GM12878 (cell line): Measurements from ENCODE around the gene NIBAN1. TPM values are rescaled to one million over a fixed set of nuclear protein-coding genes. Genes with fewer than 3 reads are reported as not detected.
A peak's percentile ranks its signal among the peaks of the same experiment; 100 is the strongest.

Experiments used
- ATF7 ChIP-seq: fragments of 450-650 bp; IDR thresholded peaks from 2 replicates; pipeline ENCODE4 v1.6.1; 2016; ENCODE audit warnings: low read depth, mild to moderate bottlenecking
- CBX3 ChIP-seq: fragments of 200-600 bp; sonication (generic); IDR thresholded peaks from 2 replicates; pipeline ENCODE4 v1.6.1; 2016; ENCODE audit warnings: low read depth, borderline replicate concordance
- CHD2 ChIP-seq: IDR thresholded peaks from 2 replicates; pipeline ENCODE4 v1.6.1; 2011; ENCODE audit warnings: low read depth, low read length, improper control_type of control experiment, borderline replicate concordance
- E4F1 ChIP-seq: fragments of 450-650 bp; IDR thresholded peaks from 2 replicates; pipeline ENCODE4 v1.6.1; 2018; ENCODE audit warnings: borderline replicate concordance, mild to moderate bottlenecking; ENCODE audit not compliant: partially characterized antibody
- IKZF2 ChIP-seq, 2 experiments: fragments of 450-650 bp; IDR thresholded peaks; 2 replicates each; pipeline ENCODE4 v1.6.1; 2017; ENCODE audit warnings: mild to moderate bottlenecking in 2 of 2, moderate library complexity in 2 of 2
- JUNB ChIP-seq: IDR thresholded peaks from 2 replicates; pipeline ENCODE4 v1.6.1; 2016; ENCODE audit warnings: antibody characterized with exemption, mild to moderate bottlenecking
- MTA3 ChIP-seq: IDR thresholded peaks from 2 replicates; pipeline ENCODE4 v1.6.1; 2012; ENCODE audit warnings: low read length, inconsistent platforms, borderline replicate concordance
- POLR2AphosphoS5 ChIP-seq: IDR thresholded peaks from 2 replicates; pipeline ENCODE4 v1.6.1; 2011; ENCODE audit warnings: mild to moderate bottlenecking, low read length, inconsistent platforms
- SPI1 ChIP-seq: IDR thresholded peaks from 2 replicates; pipeline ENCODE4 v1.6.1; 2011; ENCODE audit warnings: low read depth, mild to moderate bottlenecking, low read length, moderate library complexity, borderline replicate concordance; ENCODE audit not compliant: insufficient read depth
- SUPT20H ChIP-seq: IDR thresholded peaks from 2 replicates; pipeline ENCODE4 v1.6.1; 2011; ENCODE audit warnings: low read depth, mild to moderate bottlenecking, low read length, moderate library complexity, borderline replicate concordance; ENCODE audit not compliant: control insufficient read depth
- ZNF217 ChIP-seq: fragments of 450-650 bp; IDR thresholded peaks from 2 replicates; pipeline ENCODE4 v1.6.1; 2017; ENCODE audit warnings: antibody characterized with exemption, mild to moderate bottlenecking
- ZNF24 ChIP-seq: fragments of 450-650 bp; IDR thresholded peaks from 2 replicates; pipeline ENCODE4 v1.6.1; 2017; ENCODE audit warnings: antibody characterized with exemption, mild to moderate bottlenecking
- polyA plus RNA-seq, 11 experiments: library from polyadenylated mRNA; depleted of rRNA in 4 of 11; unstranded in 6 of 11; stranded (reverse) in 5 of 11; fragments of >200 nt; fragmentation: Nextera tagmentation in 4 of 11; fragmentation: Illumina TruSeq in 1 of 11; extraction: Ambion mirVana in 4 of 11; extraction: Trizol in 1 of 11; gene quantifications; 1 replicate in 1 of 11; 2 replicates in 10 of 11; pipeline versions ENCODE4 v1.2.1 to v1.2.3, GENCODE V29; 2011 to 2016; ENCODE audit warnings: inconsistent platforms in 2 of 11, missing spikeins in 2 of 11, low read depth in 1 of 11
- total RNA-seq, 4 experiments: library from RNA; depleted of rRNA in 3 of 4; stranded (reverse); fragments of >200 nt in 3 of 4; fragmentation: Illumina TruSeq in 1 of 4; extraction: Trizol in 1 of 4; gene quantifications; 2 replicates each; pipeline versions ENCODE4 v1.2.1 to v1.2.3, GENCODE V29; 2013 to 2021
- TF ChIP-seq, protein P1 (sequence below), 3 experiments: IDR thresholded peaks in 2 of 3; conservative IDR thresholded peaks in 1 of 3; 2 replicates each; pipeline ENCODE4 v1.5.1; 2011; ENCODE audit warnings: low read depth in 3 of 3, low read length in 3 of 3, mild to moderate bottlenecking in 3 of 3, control low read depth in 2 of 3, moderate library complexity in 2 of 3, inconsistent platforms in 1 of 3, mixed read lengths in 1 of 3; ENCODE audit not compliant: control insufficient read depth in 2 of 3, insufficient read depth in 1 of 3; ENCODE audit errors: extremely low read depth in 1 of 3
- TF ChIP-seq, protein P2 (sequence below): IDR thresholded peaks from 2 replicates; pipeline ENCODE4 v1.6.1; 2012; ENCODE audit warnings: low read length, inconsistent platforms
- TF ChIP-seq, protein P3 (sequence below): fragments of 150-350 bp; IDR thresholded peaks from 2 replicates; pipeline ENCODE4 v1.6.1; 2016; ENCODE audit warnings: low read depth, low read length

Gene NIBAN1
- total and polyA plus RNA-seq, 10 of the 15 experiments (the other 5 are each of a cell fraction or from before 2014, with no cell fraction given), result 11.2 to 67.8 (median 44.3) TPM

DNA sequence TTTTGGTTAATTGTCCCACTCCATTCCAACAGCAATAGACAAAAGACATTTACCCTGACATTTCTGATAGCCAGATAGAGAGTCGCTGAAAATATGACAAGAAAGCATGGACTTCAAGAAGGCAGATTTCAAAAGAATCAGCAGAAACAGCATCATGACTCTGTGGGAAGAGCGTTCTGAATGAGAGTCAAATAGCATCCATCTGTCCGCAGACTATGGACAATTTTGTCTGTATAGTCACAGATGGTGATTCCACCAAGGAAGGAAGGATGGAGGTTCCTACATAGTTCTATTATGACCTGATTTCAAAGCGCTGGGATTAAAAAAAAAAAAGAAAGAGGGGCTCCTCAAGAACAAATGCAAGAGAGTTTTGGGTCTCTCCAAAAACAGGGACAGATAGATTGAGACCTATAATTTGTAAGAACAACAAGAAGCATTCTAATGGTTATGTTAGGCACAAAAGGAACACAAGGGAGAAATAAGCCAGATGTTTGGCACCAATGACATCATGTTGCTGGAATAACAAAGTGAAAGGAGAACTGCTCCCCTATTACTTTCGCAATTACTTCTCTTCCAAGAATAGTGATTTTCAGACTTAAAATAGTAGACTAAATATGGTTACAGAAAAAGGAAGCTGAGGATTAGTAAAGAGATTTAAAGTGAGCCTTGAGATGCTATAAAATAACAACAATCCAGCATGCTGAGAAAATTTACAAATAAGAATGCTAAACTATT, 28.5 kb downstream of the NIBAN1 start (continued):
- TF ChIP-seq, protein P1, sequence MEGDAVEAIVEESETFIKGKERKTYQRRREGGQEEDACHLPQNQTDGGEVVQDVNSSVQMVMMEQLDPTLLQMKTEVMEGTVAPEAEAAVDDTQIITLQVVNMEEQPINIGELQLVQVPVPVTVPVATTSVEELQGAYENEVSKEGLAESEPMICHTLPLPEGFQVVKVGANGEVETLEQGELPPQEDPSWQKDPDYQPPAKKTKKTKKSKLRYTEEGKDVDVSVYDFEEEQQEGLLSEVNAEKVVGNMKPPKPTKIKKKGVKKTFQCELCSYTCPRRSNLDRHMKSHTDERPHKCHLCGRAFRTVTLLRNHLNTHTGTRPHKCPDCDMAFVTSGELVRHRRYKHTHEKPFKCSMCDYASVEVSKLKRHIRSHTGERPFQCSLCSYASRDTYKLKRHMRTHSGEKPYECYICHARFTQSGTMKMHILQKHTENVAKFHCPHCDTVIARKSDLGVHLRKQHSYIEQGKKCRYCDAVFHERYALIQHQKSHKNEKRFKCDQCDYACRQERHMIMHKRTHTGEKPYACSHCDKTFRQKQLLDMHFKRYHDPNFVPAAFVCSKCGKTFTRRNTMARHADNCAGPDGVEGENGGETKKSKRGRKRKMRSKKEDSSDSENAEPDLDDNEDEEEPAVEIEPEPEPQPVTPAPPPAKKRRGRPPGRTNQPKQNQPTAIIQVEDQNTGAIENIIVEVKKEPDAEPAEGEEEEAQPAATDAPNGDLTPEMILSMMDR (IDR thresholded peaks at IDR 0.05 in 2 of 3, conservative IDR thresholded peaks at IDR 0.05 in 1 of 3; ENCODE audit: control insufficient read depth in 2 of 3, extremely low read depth in 1 of 3, insufficient read depth in 1 of 3, low read depth in 3 of 3, low read length in 3 of 3), result no peak
- TF ChIP-seq CHD2, result no peak
- no peak for TF ChIP-seq ZNF217
- TF ChIP-seq, protein P2, sequence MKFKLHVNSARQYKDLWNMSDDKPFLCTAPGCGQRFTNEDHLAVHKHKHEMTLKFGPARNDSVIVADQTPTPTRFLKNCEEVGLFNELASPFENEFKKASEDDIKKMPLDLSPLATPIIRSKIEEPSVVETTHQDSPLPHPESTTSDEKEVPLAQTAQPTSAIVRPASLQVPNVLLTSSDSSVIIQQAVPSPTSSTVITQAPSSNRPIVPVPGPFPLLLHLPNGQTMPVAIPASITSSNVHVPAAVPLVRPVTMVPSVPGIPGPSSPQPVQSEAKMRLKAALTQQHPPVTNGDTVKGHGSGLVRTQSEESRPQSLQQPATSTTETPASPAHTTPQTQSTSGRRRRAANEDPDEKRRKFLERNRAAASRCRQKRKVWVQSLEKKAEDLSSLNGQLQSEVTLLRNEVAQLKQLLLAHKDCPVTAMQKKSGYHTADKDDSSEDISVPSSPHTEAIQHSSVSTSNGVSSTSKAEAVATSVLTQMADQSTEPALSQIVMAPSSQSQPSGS, result peak; percentile 100
- peak; percentile 94 for TF ChIP-seq ATF7
- peak; percentile 95 for TF ChIP-seq JUNB
- TF ChIP-seq IKZF2 (IDR thresholded peaks at IDR 0.05), result peak; percentile 89 to 94
- TF ChIP-seq CBX3, result no peak
- TF ChIP-seq E4F1, result no peak
- TF ChIP-seq, protein P3, sequence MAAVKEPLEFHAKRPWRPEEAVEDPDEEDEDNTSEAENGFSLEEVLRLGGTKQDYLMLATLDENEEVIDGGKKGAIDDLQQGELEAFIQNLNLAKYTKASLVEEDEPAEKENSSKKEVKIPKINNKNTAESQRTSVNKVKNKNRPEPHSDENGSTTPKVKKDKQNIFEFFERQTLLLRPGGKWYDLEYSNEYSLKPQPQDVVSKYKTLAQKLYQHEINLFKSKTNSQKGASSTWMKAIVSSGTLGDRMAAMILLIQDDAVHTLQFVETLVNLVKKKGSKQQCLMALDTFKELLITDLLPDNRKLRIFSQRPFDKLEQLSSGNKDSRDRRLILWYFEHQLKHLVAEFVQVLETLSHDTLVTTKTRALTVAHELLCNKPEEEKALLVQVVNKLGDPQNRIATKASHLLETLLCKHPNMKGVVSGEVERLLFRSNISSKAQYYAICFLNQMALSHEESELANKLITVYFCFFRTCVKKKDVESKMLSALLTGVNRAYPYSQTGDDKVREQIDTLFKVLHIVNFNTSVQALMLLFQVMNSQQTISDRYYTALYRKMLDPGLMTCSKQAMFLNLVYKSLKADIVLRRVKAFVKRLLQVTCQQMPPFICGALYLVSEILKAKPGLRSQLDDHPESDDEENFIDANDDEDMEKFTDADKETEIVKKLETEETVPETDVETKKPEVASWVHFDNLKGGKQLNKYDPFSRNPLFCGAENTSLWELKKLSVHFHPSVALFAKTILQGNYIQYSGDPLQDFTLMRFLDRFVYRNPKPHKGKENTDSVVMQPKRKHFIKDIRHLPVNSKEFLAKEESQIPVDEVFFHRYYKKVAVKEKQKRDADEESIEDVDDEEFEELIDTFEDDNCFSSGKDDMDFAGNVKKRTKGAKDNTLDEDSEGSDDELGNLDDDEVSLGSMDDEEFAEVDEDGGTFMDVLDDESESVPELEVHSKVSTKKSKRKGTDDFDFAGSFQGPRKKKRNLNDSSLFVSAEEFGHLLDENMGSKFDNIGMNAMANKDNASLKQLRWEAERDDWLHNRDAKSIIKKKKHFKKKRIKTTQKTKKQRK, result no peak
- peak; percentile 86 for TF ChIP-seq SPI1
- TF ChIP-seq POLR2AphosphoS5, result no peak
- TF ChIP-seq MTA3, result peak; percentile 96
- no peak for TF ChIP-seq ZNF24
- TF ChIP-seq SUPT20H, result no peak
